ENCODE measurements around the gene SH3TC1.
A peak's percentile ranks its signal among the peaks of the same experiment; 100 is the strongest.

DNA sequence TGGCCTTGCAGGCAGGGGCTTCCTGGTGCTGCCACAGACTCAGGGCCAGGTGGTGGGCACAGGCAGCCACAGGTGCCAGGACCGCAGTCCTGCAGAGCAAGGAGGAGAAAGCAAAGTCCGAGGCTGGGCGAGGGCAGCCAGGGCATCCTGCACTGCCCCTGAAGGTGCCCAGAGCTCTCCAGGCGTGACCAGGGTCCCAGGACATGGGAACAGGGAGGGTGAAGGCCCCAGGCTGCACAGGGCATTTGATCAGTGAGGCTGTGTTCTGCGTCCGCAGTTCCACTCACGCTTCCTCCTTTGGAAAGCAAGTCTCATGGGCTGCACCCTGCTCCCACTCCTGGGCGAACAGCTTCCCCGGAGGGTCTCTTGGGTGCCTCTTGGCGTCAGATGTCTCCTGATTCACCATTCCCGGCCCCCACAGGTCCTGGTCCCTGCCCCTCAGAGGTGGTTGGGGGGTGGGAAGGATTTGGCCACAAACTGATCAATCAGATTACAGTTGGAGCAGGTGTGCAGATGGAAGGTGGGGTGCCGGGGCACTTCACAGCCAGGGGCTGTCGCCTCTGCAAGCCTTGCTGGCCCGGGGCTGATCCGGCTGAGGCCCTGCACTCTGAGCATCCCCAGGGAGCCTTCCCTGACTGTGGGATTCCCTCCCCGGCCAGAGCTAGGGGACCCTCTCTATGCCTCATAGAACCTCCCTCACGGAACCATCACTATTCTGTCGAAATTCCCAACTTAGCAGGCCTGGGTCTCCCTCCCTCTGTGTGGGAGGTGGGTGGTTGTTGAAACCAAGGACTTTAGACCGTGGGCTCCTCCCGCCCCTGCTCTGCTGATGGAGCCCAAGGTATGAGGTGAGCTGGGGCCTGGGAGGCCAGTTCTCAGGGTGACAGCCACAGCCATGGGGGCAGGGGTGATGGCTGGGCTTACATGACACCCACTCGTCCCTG is 3.3 kb downstream of the SH3TC1 start:
- TF ChIP-seq, protein P1, sequence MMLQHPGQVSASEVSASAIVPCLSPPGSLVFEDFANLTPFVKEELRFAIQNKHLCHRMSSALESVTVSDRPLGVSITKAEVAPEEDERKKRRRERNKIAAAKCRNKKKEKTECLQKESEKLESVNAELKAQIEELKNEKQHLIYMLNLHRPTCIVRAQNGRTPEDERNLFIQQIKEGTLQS (IDR thresholded peaks at IDR 0.05), result no peak
- TF ChIP-seq SP1 (IDR thresholded peaks at IDR 0.05), result peak; percentile 34
- TF ChIP-seq, protein P2, sequence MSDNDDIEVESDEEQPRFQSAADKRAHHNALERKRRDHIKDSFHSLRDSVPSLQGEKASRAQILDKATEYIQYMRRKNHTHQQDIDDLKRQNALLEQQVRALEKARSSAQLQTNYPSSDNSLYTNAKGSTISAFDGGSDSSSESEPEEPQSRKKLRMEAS (IDR thresholded peaks at IDR 0.05), result no peak
- TF ChIP-seq, protein P3, sequence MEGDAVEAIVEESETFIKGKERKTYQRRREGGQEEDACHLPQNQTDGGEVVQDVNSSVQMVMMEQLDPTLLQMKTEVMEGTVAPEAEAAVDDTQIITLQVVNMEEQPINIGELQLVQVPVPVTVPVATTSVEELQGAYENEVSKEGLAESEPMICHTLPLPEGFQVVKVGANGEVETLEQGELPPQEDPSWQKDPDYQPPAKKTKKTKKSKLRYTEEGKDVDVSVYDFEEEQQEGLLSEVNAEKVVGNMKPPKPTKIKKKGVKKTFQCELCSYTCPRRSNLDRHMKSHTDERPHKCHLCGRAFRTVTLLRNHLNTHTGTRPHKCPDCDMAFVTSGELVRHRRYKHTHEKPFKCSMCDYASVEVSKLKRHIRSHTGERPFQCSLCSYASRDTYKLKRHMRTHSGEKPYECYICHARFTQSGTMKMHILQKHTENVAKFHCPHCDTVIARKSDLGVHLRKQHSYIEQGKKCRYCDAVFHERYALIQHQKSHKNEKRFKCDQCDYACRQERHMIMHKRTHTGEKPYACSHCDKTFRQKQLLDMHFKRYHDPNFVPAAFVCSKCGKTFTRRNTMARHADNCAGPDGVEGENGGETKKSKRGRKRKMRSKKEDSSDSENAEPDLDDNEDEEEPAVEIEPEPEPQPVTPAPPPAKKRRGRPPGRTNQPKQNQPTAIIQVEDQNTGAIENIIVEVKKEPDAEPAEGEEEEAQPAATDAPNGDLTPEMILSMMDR (IDR thresholded peaks at IDR 0.05; ENCODE audit: low read depth, low read length, missing input control), result no peak
- TF ChIP-seq RAD21 (IDR thresholded peaks at IDR 0.05), result no peak
- TF ChIP-seq GABPA (IDR thresholded peaks at IDR 0.05 in 1 of 2, conservative IDR thresholded peaks at IDR 0.05 in 1 of 2), result no peak
- no peak for TF ChIP-seq YY1 (IDR thresholded peaks at IDR 0.05)
- TF ChIP-seq REST (IDR thresholded peaks at IDR 0.05), result peak; percentile 40
- TF ChIP-seq, protein P4, sequence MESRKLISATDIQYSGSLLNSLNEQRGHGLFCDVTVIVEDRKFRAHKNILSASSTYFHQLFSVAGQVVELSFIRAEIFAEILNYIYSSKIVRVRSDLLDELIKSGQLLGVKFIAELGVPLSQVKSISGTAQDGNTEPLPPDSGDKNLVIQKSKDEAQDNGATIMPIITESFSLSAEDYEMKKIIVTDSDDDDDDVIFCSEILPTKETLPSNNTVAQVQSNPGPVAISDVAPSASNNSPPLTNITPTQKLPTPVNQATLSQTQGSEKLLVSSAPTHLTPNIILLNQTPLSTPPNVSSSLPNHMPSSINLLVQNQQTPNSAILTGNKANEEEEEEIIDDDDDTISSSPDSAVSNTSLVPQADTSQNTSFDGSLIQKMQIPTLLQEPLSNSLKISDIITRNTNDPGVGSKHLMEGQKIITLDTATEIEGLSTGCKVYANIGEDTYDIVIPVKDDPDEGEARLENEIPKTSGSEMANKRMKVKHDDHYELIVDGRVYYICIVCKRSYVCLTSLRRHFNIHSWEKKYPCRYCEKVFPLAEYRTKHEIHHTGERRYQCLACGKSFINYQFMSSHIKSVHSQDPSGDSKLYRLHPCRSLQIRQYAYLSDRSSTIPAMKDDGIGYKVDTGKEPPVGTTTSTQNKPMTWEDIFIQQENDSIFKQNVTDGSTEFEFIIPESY (IDR thresholded peaks at IDR 0.05), result no peak
- no peak for TF ChIP-seq TAF1 (conservative IDR thresholded peaks at IDR 0.05)
